GM23338 (cell line): ENCODE data around the gene IL4I1. TPM values are rescaled to one million over a fixed set of nuclear protein-coding genes. Genes with fewer than 3 reads are reported as not detected.

ENCODE experiments used
- ATAC-seq: fragments of 200-7000 bp; cut with Tn5 transposase; 3 replicates; pipeline ENCODE4 v1.9.1; 2020
- DNase-seq: peaks from one replicate; pipeline ENCODE4 v3.0.0-alpha.2; 2015; ENCODE audit warnings: low spot score
- H2AFZ ChIP-seq: fragments of 200-600 bp; sonication (generic); 2 replicates; pipeline ENCODE4 v1.8.0; 2016; ENCODE audit warnings: antibody characterized with exemption, mild to moderate bottlenecking, moderate library complexity
- H3F3A ChIP-seq: fragments of 200-600 bp; sonication (generic); replicated peaks from 2 replicates; pipeline ENCODE4 v1.8.0; 2017; ENCODE audit warnings: antibody characterized with exemption, mixed run types, low read depth
- H3K27ac ChIP-seq: fragments of 200-600 bp; sonication (generic); 2 replicates; pipeline ENCODE4 v1.6.1; 2016; ENCODE audit warnings: low read depth
- H3K27me3 ChIP-seq: fragments of 200-600 bp; sonication (generic); 2 replicates; pipeline ENCODE4 v1.8.0; 2016; ENCODE audit warnings: mild to moderate bottlenecking, mixed run types, moderate library complexity; ENCODE audit not compliant: insufficient read depth
- H3K36me3 ChIP-seq: fragments of 200-600 bp; sonication (generic); 2 replicates; pipeline ENCODE4 v1.8.0; 2016; ENCODE audit warnings: mild to moderate bottlenecking; ENCODE audit not compliant: insufficient read depth
- H3K4me1 ChIP-seq: fragments of 200-600 bp; sonication (generic); 2 replicates; pipeline ENCODE4 v1.8.0; 2016; ENCODE audit warnings: mild to moderate bottlenecking, moderate library complexity; ENCODE audit not compliant: insufficient read depth
- H3K4me2 ChIP-seq: fragments of 200-600 bp; sonication (generic); 2 replicates; pipeline ENCODE4 v1.7.1; 2017; ENCODE audit warnings: mixed run types
- H3K4me3 ChIP-seq: fragments of 200-600 bp; sonication (generic); 2 replicates; pipeline ENCODE4 v1.6.1; 2016; ENCODE audit warnings: mixed run types
- H3K79me2 ChIP-seq: fragments of 200-600 bp; sonication (generic); replicated peaks from 2 replicates; pipeline ENCODE4 v1.8.0; 2017; ENCODE audit warnings: mild to moderate bottlenecking; ENCODE audit not compliant: insufficient read depth
- H3K9me2 ChIP-seq: fragments of 200-600 bp; sonication (generic); 2 replicates; pipeline ENCODE4 v1.8.0; 2017; ENCODE audit not compliant: insufficient read depth
- H4K20me1 ChIP-seq: fragments of 200-600 bp; sonication (generic); replicated peaks from 2 replicates; pipeline ENCODE4 v1.8.0; 2017; ENCODE audit warnings: mild to moderate bottlenecking; ENCODE audit not compliant: insufficient read depth
- H3K27ac Mint-ChIP-seq: 2 replicates; pipeline ENCODE4 v1.8.0; 2020; ENCODE audit warnings: inconsistent platforms, mild to moderate bottlenecking, moderate library complexity, mixed read lengths
- H3K27me3 Mint-ChIP-seq: 3 replicates; pipeline ENCODE4 v1.8.0; 2022; ENCODE audit warnings: low read depth, mild to moderate bottlenecking, moderate library complexity, mixed read lengths, inconsistent platforms; ENCODE audit not compliant: insufficient read depth, poor library complexity
- H3K36me3 Mint-ChIP-seq: 3 replicates; pipeline ENCODE4 v1.8.0; 2021; ENCODE audit warnings: low read depth, mild to moderate bottlenecking, inconsistent platforms, moderate library complexity, mixed read lengths
- H3K4me1 Mint-ChIP-seq: 3 replicates; pipeline ENCODE4 v1.8.0; 2020; ENCODE audit warnings: mild to moderate bottlenecking, inconsistent platforms, mixed read lengths
- H3K4me3 Mint-ChIP-seq: 3 replicates; pipeline ENCODE4 v1.8.0; 2021; ENCODE audit warnings: moderate library complexity, mild to moderate bottlenecking, inconsistent platforms, mixed read lengths
- H3K9me3 Mint-ChIP-seq: 3 replicates; pipeline ENCODE4 v1.8.0; 2020; ENCODE audit warnings: moderate library complexity, mild to moderate bottlenecking, inconsistent platforms, mixed read lengths
- CREB1 ChIP-seq: fragments of 250-450 bp; sonication (Bioruptor Pico); IDR thresholded peaks from 2 replicates; pipeline ENCODE4 v1.5.0; 2020; ENCODE audit warnings: low read depth, mild to moderate bottlenecking, moderate library complexity
- EZH2 ChIP-seq: fragments of 200-600 bp; sonication (generic); IDR thresholded peaks from one replicate; pipeline ENCODE4 v1.8.0; 2017; ENCODE audit warnings: antibody characterized with exemption, mild to moderate bottlenecking, low read depth; ENCODE audit not compliant: unreplicated experiment
- EZH2phosphoT487 ChIP-seq: fragments of 200-600 bp; sonication (generic); IDR thresholded peaks from one replicate; pipeline ENCODE4 v1.8.1; 2018; ENCODE audit warnings: antibody characterized with exemption; ENCODE audit not compliant: unreplicated experiment
- REST ChIP-seq: IDR thresholded peaks from one replicate; pipeline ENCODE4 v1.6.1; 2018; ENCODE audit warnings: antibody characterized with exemption; ENCODE audit not compliant: unreplicated experiment
- ZNF331 ChIP-seq: fragments of 250-450 bp; sonication (Bioruptor Pico); IDR thresholded peaks from 2 replicates; pipeline ENCODE4 v1.5.0; 2020; ENCODE audit warnings: low read depth, mild to moderate bottlenecking, moderate library complexity
- polyA plus RNA-seq: library from polyadenylated mRNA; unstranded; fragments of >200 nt; fragmentation: Nextera tagmentation; extraction: Ambion mirVana; gene quantifications from 2 replicates; pipeline ENCODE4 v1.2.1, GENCODE V29; 2016
- total RNA-seq: library from RNA; depleted of rRNA; stranded (reverse); fragments of >200 nt; shearing (Covaris generic); gene quantifications from 2 replicates; pipeline ENCODE4 v1.2.3, GENCODE V29; 2014
- TF ChIP-seq, protein P1 (sequence below): IDR thresholded peaks from 2 replicates; pipeline ENCODE4 v1.6.1; 2016; ENCODE audit warnings: antibody characterized with exemption
- TF ChIP-seq, protein P2 (sequence below), 2 experiments: fragments of 200-600 bp in 1 of 2; sonication (generic) in 1 of 2; conservative IDR thresholded peaks; 2 replicates each; pipeline versions ENCODE4 v1.5.1 to v1.6.1; 2016 to 2017; ENCODE audit warnings: antibody characterized with exemption in 2 of 2, low read depth in 2 of 2, mild to moderate bottlenecking in 2 of 2, moderate library complexity in 1 of 2

IL4I1 gene
- total and polyA plus RNA-seq, 2 experiments from 2014 or later = 0.60 to 0.69 TPM

GRCh38 chr19:49911381-49912145 lies 14.9 kb upstream of the IL4I1 start:
- H3K4me3 ChIP-seq = no peak overlapping the region
- peaks cover 27% of the 10 kb centered on the region for H3K27me3 Mint-ChIP-seq
- TF ChIP-seq REST = no peak
- TF ChIP-seq EZH2phosphoT487 = no peak
- no peak for TF ChIP-seq CREB1 (CRISPR knock-in tag)
- TF ChIP-seq, protein P1, sequence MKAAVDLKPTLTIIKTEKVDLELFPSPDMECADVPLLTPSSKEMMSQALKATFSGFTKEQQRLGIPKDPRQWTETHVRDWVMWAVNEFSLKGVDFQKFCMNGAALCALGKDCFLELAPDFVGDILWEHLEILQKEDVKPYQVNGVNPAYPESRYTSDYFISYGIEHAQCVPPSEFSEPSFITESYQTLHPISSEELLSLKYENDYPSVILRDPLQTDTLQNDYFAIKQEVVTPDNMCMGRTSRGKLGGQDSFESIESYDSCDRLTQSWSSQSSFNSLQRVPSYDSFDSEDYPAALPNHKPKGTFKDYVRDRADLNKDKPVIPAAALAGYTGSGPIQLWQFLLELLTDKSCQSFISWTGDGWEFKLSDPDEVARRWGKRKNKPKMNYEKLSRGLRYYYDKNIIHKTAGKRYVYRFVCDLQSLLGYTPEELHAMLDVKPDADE = no peak
- no peak for TF ChIP-seq EZH2
- no peak for TF ChIP-seq ZNF331 (CRISPR knock-in tag)
- TF ChIP-seq, protein P2, sequence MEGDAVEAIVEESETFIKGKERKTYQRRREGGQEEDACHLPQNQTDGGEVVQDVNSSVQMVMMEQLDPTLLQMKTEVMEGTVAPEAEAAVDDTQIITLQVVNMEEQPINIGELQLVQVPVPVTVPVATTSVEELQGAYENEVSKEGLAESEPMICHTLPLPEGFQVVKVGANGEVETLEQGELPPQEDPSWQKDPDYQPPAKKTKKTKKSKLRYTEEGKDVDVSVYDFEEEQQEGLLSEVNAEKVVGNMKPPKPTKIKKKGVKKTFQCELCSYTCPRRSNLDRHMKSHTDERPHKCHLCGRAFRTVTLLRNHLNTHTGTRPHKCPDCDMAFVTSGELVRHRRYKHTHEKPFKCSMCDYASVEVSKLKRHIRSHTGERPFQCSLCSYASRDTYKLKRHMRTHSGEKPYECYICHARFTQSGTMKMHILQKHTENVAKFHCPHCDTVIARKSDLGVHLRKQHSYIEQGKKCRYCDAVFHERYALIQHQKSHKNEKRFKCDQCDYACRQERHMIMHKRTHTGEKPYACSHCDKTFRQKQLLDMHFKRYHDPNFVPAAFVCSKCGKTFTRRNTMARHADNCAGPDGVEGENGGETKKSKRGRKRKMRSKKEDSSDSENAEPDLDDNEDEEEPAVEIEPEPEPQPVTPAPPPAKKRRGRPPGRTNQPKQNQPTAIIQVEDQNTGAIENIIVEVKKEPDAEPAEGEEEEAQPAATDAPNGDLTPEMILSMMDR (conservative IDR thresholded peaks at IDR 0.05; ENCODE audit: low read depth in 2 of 2) = no peak
- H3K9me3 Mint-ChIP-seq = peaks cover 5% of the 10 kb centered on the region
- H3K9me2 ChIP-seq = no peaks in the 10 kb centered on the region
- DNase-seq (no peak), ATAC-seq (no peak)
- H3F3A ChIP-seq = peaks cover 18% of the 10 kb centered on the region; the same call in 1 of the 2 replicates
- no peak overlapping the region for H3K4me2 ChIP-seq
- peaks cover 10% of the 10 kb centered on the region; the same call in 1 of the 2 replicates for H3K36me3 ChIP-seq
- no peak overlapping the region; the same call in 2 of the 3 replicates for H3K4me3 Mint-ChIP-seq
- H4K20me1 ChIP-seq = peaks cover 56% of the 10 kb centered on the region
- H3K27ac ChIP-seq = no peak overlapping the region
- no peak overlapping the region for H2AFZ ChIP-seq
- peaks cover 32% of the 10 kb centered on the region for H3K79me2 ChIP-seq
- H3K27me3 ChIP-seq = no peaks in the 10 kb centered on the region
- H3K4me1 Mint-ChIP-seq = peaks cover 18% of the 10 kb centered on the region
- peaks cover 86% of the 10 kb centered on the region for H3K36me3 Mint-ChIP-seq
- peaks cover 8% of the 10 kb centered on the region for H3K4me1 ChIP-seq
- H3K27ac Mint-ChIP-seq = peak overlapping the region; percentile 83
